AG08396 (cell line): ENCODE results near the gene RRP36.
A peak's percentile ranks its signal among the peaks of the same experiment; 100 is the strongest.

Experiments used
- DNase-seq: peaks from one replicate; pipeline ENCODE4 v3.0.0; 2012; ENCODE audit warnings: low spot score, mixed read lengths

The RRP36 gene

GRCh38 chr6:43007126-43007525 is 14.3 kb upstream of the RRP36 start:
- no peak for DNase-seq

GRCh38 chr6:43009124-43009523 is 12.3 kb upstream of the RRP36 start:
- peak; percentile 56 for DNase-seq

GRCh38 chr6:43011207-43011606 is 10.2 kb upstream of the RRP36 start:
- DNase-seq: no peak

- no peak for DNase-seq
Measured at GRCh38 chr6:43012364-43012763, 9.1 kb upstream of the RRP36 start.

GRCh38 chr6:43013097-43013842 is 8.2 kb upstream of the RRP36 start:
- peak; percentile 18 for DNase-seq

- DNase-seq: peak; percentile 99
Measured at GRCh38 chr6:43013843-43014433, 7.5 kb upstream of the RRP36 start, which contains the start of the genes KLHDC3 and MEA1. Gene KLHDC3, plus strand, starts transcription at chr6:43014249. Its CDS starts 2,944 bp downstream, at chr6:43017193. Gene MEA1, minus strand, starts transcription at chr6:43013946. Its CDS starts 133 bp downstream, at chr6:43013813.

GRCh38 chr6:43014434-43014909 is 7.0 kb upstream of the RRP36 start:
- peak; percentile 61 for DNase-seq

- no peak for DNase-seq
Measured at GRCh38 chr6:43016176-43016942, 5.1 kb upstream of the RRP36 start.

- no peak for DNase-seq
Measured at GRCh38 chr6:43016943-43017334, 4.5 kb upstream of the RRP36 start.

- DNase-seq: no peak
Measured at GRCh38 chr6:43019152-43019551, 2.3 kb upstream of the RRP36 start.

- no peak for DNase-seq
Measured at GRCh38 chr6:43020052-43020705, 1.2 kb upstream of the RRP36 start.

- peak; percentile 28 for DNase-seq
Measured at GRCh38 chr6:43020847-43021246, 576 bp upstream of the RRP36 start.

GRCh38 chr6:43024436-43024835 is 3.0 kb downstream of the RRP36 start:
- DNase-seq: no peak

- no peak for DNase-seq
Measured at GRCh38 chr6:43026365-43026764, 4.9 kb downstream of the RRP36 start.

GRCh38 chr6:43029120-43029519 is 7.7 kb downstream of the RRP36 start:
- no peak for DNase-seq

- DNase-seq: no peak
Measured at GRCh38 chr6:43032326-43032725, 10.9 kb downstream of the RRP36 start.

GRCh38 chr6:43033496-43034189 is 12.2 kb downstream of the RRP36 start:
- no peak for DNase-seq

GRCh38 chr6:43034190-43034525 is 12.7 kb downstream of the RRP36 start:
- DNase-seq: no peak

GRCh38 chr6:43035495-43036194 is 14.2 kb downstream of the RRP36 start:
- DNase-seq: no peak

- DNase-seq: no peak
Measured at GRCh38 chr6:43036712-43037111, 15.3 kb downstream of the RRP36 start.

- DNase-seq: no peak
Measured at GRCh38 chr6:43037197-43037596, 15.8 kb downstream of the RRP36 start.
